ENCODE results near the gene KCNIP3.
A peak's percentile ranks its signal among the peaks of the same experiment; 100 is the strongest.
"Not testable (repeated sequence)": the region's sequence is repeated elsewhere in the genome, so short reads cannot be mapped to it uniquely, and the experiment has no call there.

KCNIP3 gene

GRCh38 chr2:95399061-95399460, 101.9 kb downstream of the KCNIP3 start:
- no peak overlapping the region for H3K27ac ChIP-seq (replicated peaks)
- TF ChIP-seq GABPA (IDR thresholded peaks at IDR 0.05; ENCODE audit: low read depth) (no peak), CTCF (IDR thresholded peaks at IDR 0.05; ENCODE audit: insufficient read depth, low read length) (no peak), REST (IDR thresholded peaks at IDR 0.05; ENCODE audit: insufficient replicate concordance, low read depth) (no peak), SPI1 (IDR thresholded peaks at IDR 0.05; ENCODE audit: borderline replicate concordance, low read depth) (no peak), POLR2AphosphoS5 (IDR thresholded peaks at IDR 0.05; ENCODE audit: low read depth) (no peak)
- H3K27me3 ChIP-seq (ENCODE audit: insufficient read depth, poor library complexity, severe bottlenecking): no peaks in the 10 kb centered on the region
- no peak for DNase-seq (ENCODE audit: low read depth in 1 of 2, low spot score in 1 of 2)
- no peak overlapping the region for H3K4me3 ChIP-seq (replicated peaks; ENCODE audit: insufficient read depth, low read length)

- H3K4me3 ChIP-seq (replicated peaks; ENCODE audit: insufficient read depth, low read length): no peak overlapping the region
- H3K27me3 ChIP-seq (ENCODE audit: insufficient read depth, poor library complexity, severe bottlenecking): no peaks in the 10 kb centered on the region
- TF ChIP-seq CTCF (IDR thresholded peaks at IDR 0.05; ENCODE audit: insufficient read depth, low read length) (no peak), POLR2AphosphoS5 (IDR thresholded peaks at IDR 0.05; ENCODE audit: low read depth) (no peak), GABPA (IDR thresholded peaks at IDR 0.05; ENCODE audit: low read depth) (no peak), SPI1 (IDR thresholded peaks at IDR 0.05; ENCODE audit: borderline replicate concordance, low read depth) (no peak), REST (IDR thresholded peaks at IDR 0.05; ENCODE audit: insufficient replicate concordance, low read depth) (no peak)
- DNase-seq (ENCODE audit: low read depth in 1 of 2, low spot score in 1 of 2): no peak
- H3K27ac ChIP-seq (replicated peaks): no peak overlapping the region
Observed at GRCh38 chr2:95401480-95401879, 104.3 kb downstream of the KCNIP3 start.

- not testable (repeated sequence) for H3K27me3 ChIP-seq (ENCODE audit: insufficient read depth, poor library complexity, severe bottlenecking)
- peak overlapping the region; percentile 80 for H3K27ac ChIP-seq (replicated peaks)
- DNase-seq (ENCODE audit: low read depth in 1 of 2, low spot score in 1 of 2): peak; percentile 4 to 5
- H3K4me3 ChIP-seq (replicated peaks; ENCODE audit: insufficient read depth, low read length): peak overlapping the region; percentile 98
Observed at GRCh38 chr2:95402004-95402369, 104.8 kb downstream of the KCNIP3 start.

- Histone ChIP-seq H3K27ac (replicated peaks) (peak within 1 kb of the TSS; percentile 80), H3K4me3 (replicated peaks; ENCODE audit: insufficient read depth, low read length) (peak within 1 kb of the TSS; percentile 98), H3K27me3 (ENCODE audit: insufficient read depth, poor library complexity, severe bottlenecking) (no peaks in the 10 kb centered on the region)
- TF ChIP-seq POLR2AphosphoS5 (IDR thresholded peaks at IDR 0.05; ENCODE audit: low read depth) (peak; percentile 73), GABPA (IDR thresholded peaks at IDR 0.05; ENCODE audit: low read depth) (no peak)
- peak; percentile 75 to 96 for DNase-seq (ENCODE audit: low read depth in 1 of 2, low spot score in 1 of 2)
Observed at GRCh38 chr2:95402370-95403203, 105.4 kb downstream of the KCNIP3 start, which contains the start of gene FAHD2A. Gene FAHD2A (plus strand): TSS chr2:95402708. CDS start chr2:95405559, 2,851 bp downstream.
